Lower leg skin (tissue), 3 donors: ENCODE data around the gene RHOB.

Experiments used
- POLR2A ChIP-seq, 2 donors: fragments of 450-650 bp; IDR thresholded peaks; one replicate each; pipeline ENCODE4 v1.6.1; 2016 to 2017; ENCODE audit warnings: antibody characterized with exemption in 2 of 2, mild to moderate bottlenecking in 1 of 2, moderate library complexity in 1 of 2
- TF ChIP-seq, protein P1 (sequence below), 3 donors: fragments of 450-650 bp; IDR thresholded peaks; one replicate each; pipeline ENCODE4 v1.5.1; 2016; ENCODE audit warnings: antibody characterized with exemption in 3 of 3, mild to moderate bottlenecking in 3 of 3, moderate library complexity in 2 of 3

DNA sequence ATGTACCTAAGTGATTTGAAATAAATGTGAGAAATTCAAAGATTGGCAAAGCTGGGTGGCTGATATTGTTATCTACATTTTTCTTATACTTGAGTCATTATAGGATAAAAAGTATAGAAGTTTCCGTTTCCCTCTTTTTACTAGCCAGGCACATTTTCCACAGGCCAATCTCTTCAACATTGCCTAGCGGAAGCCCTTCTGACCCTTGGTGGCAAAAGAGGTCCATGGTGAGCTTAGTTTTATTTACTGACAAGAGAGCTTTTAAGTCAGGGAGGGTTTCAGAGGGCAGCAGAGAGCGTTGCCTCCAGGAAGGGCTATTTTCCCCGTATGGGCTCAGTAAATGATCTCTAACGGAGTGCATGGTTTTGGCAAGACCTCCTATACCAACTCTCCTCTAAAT, 15.1 kb upstream of the RHOB start:
- TF ChIP-seq, protein P1, sequence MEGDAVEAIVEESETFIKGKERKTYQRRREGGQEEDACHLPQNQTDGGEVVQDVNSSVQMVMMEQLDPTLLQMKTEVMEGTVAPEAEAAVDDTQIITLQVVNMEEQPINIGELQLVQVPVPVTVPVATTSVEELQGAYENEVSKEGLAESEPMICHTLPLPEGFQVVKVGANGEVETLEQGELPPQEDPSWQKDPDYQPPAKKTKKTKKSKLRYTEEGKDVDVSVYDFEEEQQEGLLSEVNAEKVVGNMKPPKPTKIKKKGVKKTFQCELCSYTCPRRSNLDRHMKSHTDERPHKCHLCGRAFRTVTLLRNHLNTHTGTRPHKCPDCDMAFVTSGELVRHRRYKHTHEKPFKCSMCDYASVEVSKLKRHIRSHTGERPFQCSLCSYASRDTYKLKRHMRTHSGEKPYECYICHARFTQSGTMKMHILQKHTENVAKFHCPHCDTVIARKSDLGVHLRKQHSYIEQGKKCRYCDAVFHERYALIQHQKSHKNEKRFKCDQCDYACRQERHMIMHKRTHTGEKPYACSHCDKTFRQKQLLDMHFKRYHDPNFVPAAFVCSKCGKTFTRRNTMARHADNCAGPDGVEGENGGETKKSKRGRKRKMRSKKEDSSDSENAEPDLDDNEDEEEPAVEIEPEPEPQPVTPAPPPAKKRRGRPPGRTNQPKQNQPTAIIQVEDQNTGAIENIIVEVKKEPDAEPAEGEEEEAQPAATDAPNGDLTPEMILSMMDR (IDR thresholded peaks at IDR 0.05): no peak
- no peak for TF ChIP-seq POLR2A (IDR thresholded peaks at IDR 0.05)
